HTERT RPE-1 (cell line): Measurements from ENCODE around the gene IKZF2.
"Not testable (repeated sequence)": the region's sequence is repeated elsewhere in the genome, so short reads cannot be mapped to it uniquely, and the experiment has no call there.

ENCODE experiments used
- in situ Hi-C: fragments of 300-500 bp; cut with MboI; formaldehyde crosslinking; loops from 4 replicates; pipeline ENCODE4 v1.14.3; 2020; ENCODE audit warnings: low sequenced_read_pairs

Gene IKZF2

DNA sequence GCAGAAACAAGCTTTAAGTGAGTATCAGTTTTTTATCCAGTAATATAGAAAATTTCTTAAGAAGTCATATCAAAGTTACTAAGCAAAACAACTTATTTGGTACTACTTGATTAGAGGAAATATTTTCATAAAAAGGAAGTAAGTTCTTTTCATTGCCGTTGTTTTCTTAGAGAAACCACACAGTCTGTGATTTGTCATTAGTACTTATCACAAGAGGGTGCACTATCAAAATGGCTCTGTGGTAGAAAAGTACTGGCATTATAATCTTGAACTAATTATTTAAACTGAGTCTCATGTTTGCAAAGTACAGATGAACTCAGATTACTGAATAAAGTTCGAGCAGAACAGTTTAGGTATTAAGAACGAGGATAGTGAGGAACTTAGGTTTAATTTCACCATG, 93.4 kb downstream of the IKZF2 start:
- in situ Hi-C loops, result no loop called here

DNA sequence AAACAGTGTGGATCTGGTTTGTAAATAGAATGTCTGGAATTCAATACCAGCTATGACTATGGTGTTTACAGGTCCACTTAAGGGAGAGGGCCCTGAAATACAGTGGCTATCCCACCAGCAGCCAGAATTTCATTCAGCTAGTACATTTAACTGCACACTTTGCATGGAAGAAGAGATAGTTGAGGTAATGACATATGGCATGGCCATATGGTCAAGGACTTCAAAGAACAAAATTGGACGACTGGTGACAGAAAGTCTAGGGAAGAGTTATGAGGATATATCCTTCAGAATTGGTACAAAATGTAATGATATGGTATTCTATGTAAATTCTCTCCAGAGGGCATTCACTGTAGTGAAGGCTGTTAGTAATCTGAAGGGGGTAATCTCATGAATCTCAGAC, 105.0 kb downstream of the IKZF2 start:
- in situ Hi-C loops, result no loop called here

DNA sequence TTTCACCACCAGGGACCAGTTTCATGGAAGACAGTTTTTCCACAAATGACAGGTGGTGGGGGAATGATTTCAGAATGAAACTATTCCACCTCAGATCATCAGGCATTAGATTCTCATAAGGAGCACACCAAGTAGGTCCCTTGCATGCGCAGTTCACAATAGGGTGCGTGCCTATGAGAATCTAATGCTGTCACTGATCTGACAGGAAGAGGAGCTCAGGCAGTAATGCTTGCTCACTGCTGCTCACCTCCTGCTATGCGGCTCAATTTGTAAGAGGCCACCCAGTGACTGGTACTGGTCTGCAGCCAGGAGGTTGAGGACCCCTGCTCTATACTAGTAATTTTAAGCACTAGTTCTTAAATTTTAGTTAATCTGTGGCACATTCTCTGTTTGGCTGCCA, 107.8 kb downstream of the IKZF2 start:
- in situ Hi-C loops, result no loop called here

DNA sequence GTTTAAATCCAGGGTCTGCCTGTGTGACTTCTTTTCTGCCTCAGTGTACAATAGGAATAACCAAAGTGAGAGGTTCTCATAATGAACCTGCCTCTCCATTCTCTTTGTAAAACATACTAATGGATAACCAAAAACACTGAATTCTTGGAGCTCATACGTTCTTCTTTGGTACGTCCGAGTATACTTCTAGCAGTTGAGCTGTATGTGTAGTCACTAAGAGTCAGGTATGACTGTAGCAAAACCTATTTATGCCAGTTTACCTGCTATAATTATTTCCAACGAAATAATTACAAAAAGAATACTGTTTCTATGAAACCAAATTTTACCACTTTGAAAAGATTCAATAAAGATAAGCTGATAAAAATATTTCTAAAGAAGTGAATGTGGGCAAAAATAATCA, 109.2 kb downstream of the IKZF2 start:
- in situ Hi-C loops, result no loop called here

DNA sequence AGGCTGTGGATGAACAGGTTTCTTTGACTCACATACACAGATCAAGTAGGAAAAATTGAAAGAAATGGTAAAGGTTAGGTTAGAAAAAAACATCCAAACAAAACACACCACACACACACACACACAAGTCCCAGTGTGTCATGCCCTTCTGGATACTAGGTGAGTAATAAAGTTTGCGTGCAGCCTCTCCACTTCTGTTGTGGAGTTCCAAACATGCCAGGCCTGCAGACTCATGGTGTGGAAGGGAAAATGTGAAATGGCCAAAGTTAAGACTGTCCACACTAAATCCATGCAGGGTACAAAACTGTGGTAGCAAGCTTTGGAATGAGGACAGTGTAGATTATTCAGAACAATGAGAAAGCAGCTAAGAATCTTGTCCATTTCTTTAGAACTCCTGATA, 114.6 kb downstream of the IKZF2 start:
- in situ Hi-C loops, result no loop called here

DNA sequence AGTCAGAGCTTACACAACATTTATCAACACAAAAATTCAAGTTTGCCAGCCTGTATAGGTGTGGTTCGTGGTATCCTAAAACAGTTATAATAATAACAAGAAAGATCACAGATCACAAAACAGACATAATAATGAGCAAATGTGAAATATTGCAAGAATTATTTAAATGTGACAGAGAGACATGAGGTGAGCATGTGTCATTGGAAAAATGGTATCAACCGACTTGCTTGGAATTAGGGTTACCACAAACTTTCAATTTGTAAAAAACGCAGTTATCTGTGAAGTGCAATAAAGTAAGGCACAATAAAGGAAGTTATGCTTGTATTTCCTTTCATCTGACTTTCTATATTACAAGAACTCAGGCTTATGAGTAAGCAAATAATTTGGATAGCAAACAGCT, 116.8 kb downstream of the IKZF2 start:
- in situ Hi-C loops, result no loop called here

DNA sequence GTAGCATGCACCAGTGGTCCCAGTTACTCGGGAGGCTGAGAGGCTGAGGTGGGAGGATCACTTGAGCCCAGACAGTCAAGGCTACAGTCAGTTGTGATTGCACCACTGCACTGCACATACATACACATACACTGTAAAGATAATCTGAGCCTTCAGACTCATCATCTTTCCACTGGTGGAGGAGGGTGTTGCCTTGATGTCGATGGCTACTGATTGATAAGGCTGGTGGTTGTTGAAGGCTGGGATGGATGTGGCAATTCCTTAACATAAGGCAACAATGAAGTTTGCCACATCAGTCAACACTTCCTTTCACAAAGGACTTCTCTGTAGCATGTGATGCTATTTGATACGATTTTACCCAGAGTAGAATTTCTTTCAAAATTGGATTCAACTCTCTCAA, 118.8 kb downstream of the IKZF2 start:
- in situ Hi-C loops, result no loop called here

DNA sequence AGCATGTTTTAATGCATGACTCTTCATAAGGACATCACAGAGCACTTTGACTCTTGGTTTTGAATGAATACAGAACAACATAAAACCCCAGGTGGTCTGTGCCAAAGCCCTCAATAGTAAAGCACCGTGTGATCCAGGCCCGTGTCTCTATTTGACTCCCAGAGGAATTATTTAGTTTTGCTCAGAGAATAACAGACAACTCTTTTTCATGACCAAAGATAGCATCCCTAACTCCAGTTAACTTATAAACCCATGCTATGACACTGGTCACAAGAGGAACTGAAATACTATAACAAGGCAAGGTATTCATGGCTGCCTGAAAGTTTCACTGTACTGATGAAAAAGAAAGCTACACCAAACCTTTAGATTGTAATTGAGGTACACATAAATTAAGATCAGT, 128.4 kb downstream of the IKZF2 start:
- in situ Hi-C loops, result no loop called here

DNA sequence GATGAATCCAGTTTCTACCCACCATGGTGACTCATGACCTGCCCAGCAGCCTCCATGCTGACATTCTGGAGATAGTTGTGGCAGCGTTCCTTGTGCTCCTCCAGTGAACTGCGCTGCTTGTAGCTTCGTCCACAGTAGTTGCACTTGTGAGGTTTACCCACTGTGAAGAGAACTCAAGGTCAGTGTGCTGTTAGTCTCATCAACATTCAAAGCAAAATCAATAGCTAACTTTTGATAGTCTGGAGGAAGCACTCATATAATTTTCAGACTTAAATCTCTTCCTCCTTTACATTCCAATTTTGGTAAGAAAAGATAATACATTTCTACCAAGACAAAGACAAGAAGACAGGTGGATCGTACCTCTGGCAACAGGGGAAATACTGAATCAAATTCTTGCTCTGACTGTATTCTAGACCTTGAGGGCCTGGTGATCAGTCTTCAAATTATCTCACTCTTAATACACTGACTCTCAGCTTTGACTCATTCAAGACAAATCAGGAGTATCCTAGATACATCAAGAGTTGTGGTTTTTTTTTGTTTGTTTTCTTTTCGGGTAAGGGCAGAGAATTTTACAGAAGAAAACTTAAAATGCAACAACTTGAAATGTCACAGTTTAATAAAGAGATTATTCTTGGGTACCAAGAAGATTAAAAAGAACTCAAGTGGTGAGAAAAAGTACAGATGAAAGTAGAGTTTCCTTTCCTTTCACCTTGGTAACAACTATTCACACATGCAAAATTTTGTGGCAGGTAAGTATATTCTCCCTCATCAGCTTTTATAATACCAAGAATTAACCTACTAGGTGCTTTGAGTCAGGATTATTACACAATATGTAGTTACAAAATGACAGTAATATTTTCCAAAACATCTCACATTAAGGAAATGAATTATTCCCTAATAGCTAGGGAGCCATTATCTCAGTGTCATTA, 129.2 kb downstream of the IKZF2 start:
- in situ Hi-C loops, result no loop called here

DNA sequence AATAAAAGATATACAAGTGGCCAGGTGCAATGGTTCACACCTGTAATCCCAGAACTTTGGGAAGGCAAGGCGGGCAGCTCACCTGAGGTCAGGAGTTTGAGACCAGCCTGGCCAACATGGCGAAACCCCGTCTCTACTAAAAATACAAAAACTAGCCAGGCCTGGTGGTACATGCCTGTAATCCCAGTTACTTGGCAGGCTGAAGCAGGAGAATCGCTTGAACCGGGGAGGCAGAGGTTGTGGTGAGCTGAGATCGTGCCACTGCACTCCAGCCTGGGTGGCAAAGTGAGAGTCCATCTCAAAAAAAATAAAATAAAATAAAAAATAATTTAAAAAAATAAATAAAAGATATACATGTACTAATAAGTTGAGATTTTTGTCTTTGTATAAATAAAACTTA, 130.5 kb downstream of the IKZF2 start:
- in situ Hi-C loops, result not testable (repeated sequence)

DNA sequence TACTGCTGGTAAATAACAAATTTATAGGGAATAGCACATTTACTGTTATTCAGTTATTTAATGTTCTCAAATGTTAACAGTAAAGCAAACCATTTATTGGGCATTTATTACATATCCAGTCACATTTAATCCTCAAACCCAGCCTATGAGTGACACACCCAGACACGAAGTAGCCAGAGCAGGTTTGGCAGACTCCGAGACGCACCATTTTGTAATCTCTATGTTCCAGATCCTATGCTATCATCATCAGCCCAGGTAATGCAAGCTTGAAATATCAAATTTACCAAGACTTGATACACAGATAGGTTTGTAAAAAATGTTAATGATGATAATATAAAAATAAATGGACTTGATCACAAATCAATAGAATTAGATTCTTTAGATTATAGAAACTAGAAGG, 131.1 kb downstream of the IKZF2 start:
- in situ Hi-C loops, result no loop called here

DNA sequence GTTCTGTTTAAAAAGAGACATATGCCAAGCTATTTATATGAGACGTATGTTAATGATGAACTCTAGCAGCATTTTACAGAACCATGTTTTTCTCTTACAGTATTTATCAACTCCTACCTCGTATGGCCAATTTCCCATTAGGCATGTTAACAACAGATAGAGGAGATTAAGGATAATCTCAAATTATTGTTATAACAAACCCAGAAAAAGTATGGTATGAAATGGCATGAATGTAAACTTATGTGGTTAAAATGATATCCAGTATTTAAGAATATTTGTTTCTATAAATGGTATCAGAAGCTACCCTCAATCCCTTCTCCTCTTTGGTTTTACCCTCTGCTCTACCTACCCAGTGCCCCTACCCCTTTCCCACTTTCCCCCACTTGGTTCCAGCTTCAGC, 132.0 kb downstream of the IKZF2 start:
- in situ Hi-C loops, result no loop called here

DNA sequence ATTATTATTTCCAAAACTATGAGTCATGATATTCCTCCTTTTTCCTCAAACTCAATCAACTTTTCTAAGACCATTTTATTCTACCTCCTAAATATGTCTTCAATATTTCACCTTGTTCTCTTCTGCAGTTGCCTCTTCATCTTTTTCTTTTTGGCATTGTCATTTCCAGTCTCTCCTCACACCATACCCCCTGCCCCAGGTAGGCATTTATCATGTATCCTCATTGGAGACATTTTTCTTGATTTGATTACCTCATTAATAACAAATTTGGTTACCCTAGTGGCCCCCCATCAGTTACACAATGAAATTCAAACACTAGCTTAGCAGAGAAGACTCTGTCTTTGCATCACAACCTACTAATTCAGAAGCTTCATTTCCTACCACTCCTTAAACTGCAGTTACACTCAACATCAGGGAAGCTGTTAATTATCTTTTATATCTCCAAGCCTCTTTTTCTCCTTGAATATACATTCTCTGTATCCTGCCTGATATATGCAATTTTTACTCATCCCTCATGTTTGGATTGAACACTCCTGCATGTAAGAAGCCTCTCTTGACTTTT, 133.0 kb downstream of the IKZF2 start:
- in situ Hi-C loops, result no loop called here

DNA sequence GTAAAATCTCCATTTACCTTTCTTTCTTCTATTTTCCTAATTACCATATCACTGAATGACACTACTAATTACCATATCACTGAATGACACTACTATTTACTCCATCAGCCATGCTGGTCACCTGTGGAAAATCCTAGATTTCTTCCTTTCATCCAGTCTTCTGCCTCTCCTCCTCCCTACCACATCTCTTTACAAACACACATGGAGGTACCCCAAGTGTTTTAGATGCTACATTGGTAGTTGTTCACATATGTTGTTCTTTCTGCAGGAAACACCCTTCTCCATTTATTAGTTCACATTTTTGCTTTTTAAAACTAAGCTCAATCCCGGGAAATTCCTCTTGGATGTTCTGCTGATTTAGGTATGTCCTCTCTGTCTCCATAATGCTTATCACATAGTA, 134.0 kb downstream of the IKZF2 start:
- in situ Hi-C loops, result no loop called here

DNA sequence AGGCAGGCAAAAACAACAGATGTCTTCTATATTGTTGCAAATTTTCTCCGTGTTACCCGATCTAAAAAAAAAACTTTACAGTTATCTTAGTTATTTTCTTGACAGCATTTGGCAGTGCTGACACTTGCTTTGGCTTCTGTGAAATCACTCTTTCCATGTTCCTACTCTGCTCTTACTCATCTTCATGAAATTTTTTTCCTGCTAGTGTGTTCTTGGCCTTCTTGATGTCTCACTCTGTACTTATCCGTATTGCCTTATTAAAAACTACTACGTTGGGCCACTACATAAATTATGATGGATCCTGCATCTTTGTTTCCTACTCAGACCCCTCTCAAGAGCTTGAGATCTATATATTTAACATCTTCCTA, 134.4 kb downstream of the IKZF2 start:
- in situ Hi-C loops, result no loop called here

DNA sequence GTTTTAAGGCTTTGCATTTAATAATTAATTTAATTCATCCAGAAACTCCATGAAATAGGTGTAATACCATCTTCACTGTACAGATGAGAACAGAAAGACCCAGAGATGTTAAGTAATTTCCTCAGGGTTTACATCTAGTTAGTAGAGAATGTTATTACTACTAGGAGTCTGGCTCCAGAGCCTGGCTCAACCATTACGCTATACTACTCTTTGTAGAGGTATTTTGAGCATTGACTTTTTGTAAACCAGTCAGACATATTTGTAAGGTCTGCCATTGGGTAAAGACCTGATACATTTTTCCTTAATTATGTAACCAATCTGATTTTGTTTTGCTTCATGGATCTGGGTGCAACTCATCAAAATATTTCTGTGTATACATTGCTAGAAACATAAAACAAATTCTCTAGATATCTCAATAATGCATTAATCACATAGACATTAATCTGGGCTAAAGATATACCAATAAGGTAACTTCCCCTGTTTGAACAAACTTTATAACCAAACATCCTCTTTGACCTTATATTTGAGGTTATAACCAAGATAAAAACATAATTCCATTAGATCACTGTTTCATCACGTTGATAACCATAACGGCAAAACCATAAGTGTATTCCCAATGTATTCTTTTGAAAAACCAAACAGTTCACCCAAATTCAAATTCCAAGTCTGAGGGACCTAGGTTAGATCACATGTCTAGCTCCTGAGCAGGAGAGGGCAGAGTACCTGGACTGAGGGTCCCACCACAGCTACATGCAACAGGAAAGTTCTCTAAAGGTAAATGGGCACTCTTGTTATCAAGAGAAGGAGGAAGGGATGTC, 135.0 kb downstream of the IKZF2 start:
- in situ Hi-C loops, result no loop called here

DNA sequence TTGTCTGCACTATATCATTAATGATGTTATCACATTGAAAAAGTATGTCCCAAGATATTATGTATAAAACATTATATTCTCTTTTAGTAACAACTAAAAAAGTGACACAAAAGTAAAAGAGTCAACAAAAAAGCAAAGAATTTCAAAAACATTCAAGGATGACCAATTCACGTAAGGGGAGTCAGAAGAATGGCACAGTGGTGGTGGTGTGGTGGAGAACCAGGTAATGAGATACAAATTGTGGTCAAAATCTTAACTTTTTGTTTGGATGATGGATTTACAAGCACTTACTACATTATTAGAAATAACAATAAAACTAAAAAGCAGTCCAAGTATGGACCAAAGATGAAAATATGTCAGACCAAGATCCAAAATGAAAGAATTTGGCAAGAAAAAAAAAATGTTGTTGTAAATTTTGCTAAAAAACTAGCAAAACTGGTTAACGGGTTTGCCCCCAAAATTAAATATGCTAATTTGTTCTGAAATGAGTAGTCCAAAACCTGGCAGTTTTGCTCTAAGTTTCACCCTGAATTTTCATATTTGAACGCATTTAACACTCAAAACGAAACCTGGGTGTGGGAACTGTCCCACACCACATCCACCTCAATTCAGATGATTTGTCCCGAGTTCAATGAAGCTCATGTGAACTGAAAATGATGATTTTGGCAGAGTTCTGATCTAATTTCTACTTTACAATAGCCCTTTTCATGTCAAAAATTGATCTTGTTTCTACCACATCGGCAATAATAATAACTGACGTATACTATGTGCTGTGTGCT, 135.8 kb downstream of the IKZF2 start:
- in situ Hi-C loops, result no loop called here

DNA sequence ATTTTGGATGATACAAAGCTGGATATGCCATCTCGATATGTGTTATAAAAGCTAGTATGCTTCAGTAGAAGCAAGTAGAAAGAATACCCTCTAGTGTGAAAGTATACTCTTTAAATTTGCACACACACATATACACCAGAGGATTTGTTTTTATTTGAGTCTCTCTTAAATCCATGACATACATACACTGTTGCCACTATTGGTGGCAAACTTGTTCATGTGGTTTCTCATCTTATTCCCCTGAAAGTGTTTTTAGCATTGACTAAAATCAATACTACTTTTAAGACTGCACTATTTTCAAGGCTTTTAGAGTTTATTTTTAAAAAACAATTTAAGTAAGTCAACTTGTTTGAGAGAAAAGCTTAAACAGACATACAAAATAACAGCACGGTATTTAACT, 137.4 kb downstream of the IKZF2 start:
- in situ Hi-C loops, result no loop called here

DNA sequence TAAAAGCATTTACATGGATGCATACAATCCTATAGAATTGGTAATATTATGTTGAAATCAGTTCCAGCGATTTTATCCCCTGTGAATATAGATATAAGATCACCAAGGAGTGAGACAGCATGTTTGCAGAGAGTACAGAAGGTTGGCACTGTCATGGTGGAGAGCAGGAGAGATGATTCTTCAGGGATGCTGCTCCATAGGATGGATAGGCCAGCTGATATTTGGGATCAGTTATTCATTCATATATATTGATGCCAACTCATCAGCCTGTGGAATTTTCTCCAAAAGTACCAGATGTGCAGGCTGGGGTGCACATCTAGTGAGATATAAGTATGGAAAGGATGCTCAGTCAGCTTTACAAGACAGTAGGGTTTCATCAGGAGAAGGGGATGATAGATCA, 139.9 kb downstream of the IKZF2 start:
- in situ Hi-C loops, result no loop called here

DNA sequence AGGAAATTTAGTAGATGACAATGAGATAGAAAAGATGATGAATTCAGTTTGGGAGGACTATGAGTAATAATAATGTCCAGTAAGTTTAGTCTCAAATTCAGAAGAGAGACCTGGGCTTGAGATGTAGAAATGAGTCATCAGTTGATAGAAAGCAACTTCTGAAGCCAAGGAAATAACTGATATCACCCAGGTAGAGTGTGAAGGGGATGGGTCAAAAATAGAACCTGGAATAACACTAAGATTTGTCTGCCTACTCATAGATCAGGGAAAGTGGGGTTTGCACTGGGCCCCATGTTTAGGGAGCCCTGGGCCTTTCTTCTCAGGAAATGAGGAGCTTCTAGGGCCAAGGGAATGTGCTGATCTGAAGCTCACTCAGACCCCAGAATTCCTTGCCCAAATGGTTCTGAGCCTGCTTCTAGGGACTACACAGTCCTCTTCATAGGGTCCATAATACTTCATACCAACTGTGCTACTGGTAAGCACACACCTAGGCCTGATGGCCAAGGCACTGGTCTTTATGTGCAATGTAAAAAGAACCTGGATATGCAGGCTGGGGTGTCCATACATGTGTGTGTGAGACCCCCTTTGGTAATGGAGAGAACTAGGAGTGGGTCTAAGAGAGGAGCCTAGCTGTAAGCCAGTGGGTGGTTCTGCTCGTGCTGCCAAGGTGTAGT, 141.2 kb downstream of the IKZF2 start:
- in situ Hi-C loops, result no loop called here
